ENCODE results near the gene HMCN1.

DNA sequence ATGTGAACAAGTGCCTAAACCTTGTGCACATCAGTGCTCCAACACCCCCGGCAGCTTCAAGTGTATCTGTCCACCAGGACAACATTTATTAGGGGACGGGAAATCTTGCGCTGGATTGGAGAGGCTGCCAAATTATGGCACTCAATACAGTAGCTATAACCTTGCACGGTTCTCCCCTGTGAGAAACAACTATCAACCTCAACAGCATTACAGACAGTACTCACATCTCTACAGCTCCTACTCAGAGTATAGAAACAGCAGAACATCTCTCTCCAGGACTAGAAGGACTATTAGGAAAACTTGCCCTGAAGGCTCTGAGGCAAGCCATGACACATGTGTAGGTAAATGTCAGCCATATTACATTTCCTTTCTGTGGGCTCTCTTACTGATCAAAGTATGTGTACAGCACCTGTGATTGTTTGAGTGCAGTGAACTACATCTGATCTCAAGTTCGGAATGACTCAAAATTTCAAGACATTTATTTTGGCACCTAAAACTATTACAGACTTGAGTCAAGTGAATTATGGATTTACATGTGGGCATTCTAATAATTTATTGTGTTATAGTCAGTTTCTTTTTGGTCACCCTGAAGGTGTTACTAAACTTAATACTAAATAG is 444.3 kb downstream of the HMCN1 start:
- TF ChIP-seq ZNF274 (IDR thresholded peaks at IDR 0.05; ENCODE audit: low read depth, low read length) (no peak), SUZ12 (IDR thresholded peaks at IDR 0.05; ENCODE audit: extremely low read depth, insufficient read depth, insufficient read length) (no peak), YY1 (IDR thresholded peaks at IDR 0.05; ENCODE audit: insufficient read depth, insufficient read length) (no peak)

Measured in NT2/D1 (cell line).